K562 (cell line): Measurements from ENCODE around the gene FAM184B. TPM values are rescaled to one million over a fixed set of nuclear protein-coding genes. Genes with fewer than 3 reads are reported as not detected.

ENCODE experiments used
- ATAC-seq: fragments of 200-7000 bp; cut with Tn5 transposase; 3 replicates; pipeline ENCODE4 v1.9.1; 2020; ENCODE audit warnings: moderate library complexity
- BruUV-seq: library from RNA; stranded (reverse); fragments of 400-500 nt; replicated peaks from 2 replicates; lab custom pipeline; 2021; lab: Mats Ljungman, UMichigan
- CTCF ChIA-PET: fragments of 300-600 bp; formaldehyde crosslinking; extraction: SDS; loops from one replicate; lab custom pipeline; 2021; ENCODE audit warnings: low intra/inter-chr PET ratio; lab: Yijun Ruan, JAX
- POLR2A ChIA-PET: fragments of 300-600, 350-650 bp; sonication (Branson Sonifier 250); formaldehyde crosslinking; extraction: SDS; loops from one replicate; lab custom pipeline; 2021; ENCODE audit warnings: antibody characterized with exemption, inconsistent platforms; lab: Yijun Ruan, JAX
- DNase-seq, 4 experiments: peaks; one replicate each; pipeline versions ENCODE4 v3.0.0 to v3.0.0-alpha.2; 2011 to 2018; ENCODE audit warnings: low spot score in 3 of 4, mixed read lengths in 3 of 4; ENCODE audit errors: extremely low read depth in 1 of 4
- FAIRE-seq: peaks from 2 replicates; lab custom pipeline; 2011; peaks lifted over from hg19 to GRCh38; lab: Jason Lieb, UNC
- H2AFZ ChIP-seq: 2 replicates; pipeline ENCODE4 v1.6.0; 2011; ENCODE audit warnings: low read depth, low read length, control low read depth, inconsistent platforms
- H3K27ac ChIP-seq: fragments of 200-600 bp; 3 replicates; pipeline ENCODE4 v1.8.0; 2011; ENCODE audit warnings: low read depth, mild to moderate bottlenecking, control low read depth, inconsistent platforms, low read length, moderate library complexity, mixed read lengths; ENCODE audit errors: extremely low read depth
- H3K27me3 ChIP-seq, 2 experiments: fragments of 300-600 bp in 1 of 2; 2 replicates in 1 of 2; 3 replicates in 1 of 2; pipeline versions ENCODE4 v1.6.0 to v1.8.0; 2011; ENCODE audit warnings: inconsistent platforms in 2 of 2, low read length in 2 of 2, mild to moderate bottlenecking in 1 of 2, mixed read lengths in 1 of 2, moderate library complexity in 1 of 2; ENCODE audit not compliant: control insufficient read depth in 2 of 2, insufficient read depth in 2 of 2
- H3K36me3 ChIP-seq: fragments of 300-600 bp; 3 replicates; pipeline ENCODE4 v1.8.0; 2011; ENCODE audit warnings: mild to moderate bottlenecking, low read length, inconsistent platforms; ENCODE audit not compliant: control insufficient read depth, insufficient read depth
- H3K4me1 ChIP-seq, 2 experiments: fragments of 200-600 bp in 1 of 2; replicated peaks in 1 of 2; 2 replicates in 1 of 2; 3 replicates in 1 of 2; pipeline versions ENCODE4 v1.5.1 to v1.8.0; 2011; ENCODE audit warnings: inconsistent platforms in 2 of 2, low read length in 2 of 2, mild to moderate bottlenecking in 1 of 2, mixed read lengths in 1 of 2, moderate library complexity in 1 of 2; ENCODE audit not compliant: control insufficient read depth in 2 of 2, insufficient read depth in 2 of 2
- H3K4me2 ChIP-seq: 2 replicates; pipeline ENCODE4 v1.6.1; 2011; ENCODE audit warnings: low read length, control low read depth, inconsistent platforms, mixed read lengths; ENCODE audit not compliant: insufficient read depth
- H3K4me3 ChIP-seq: fragments of 200-600 bp; sonication (generic), shearing (Covaris generic); 2 replicates; pipeline ENCODE4 v1.5.1; 2016; ENCODE audit warnings: control low read depth, inconsistent platforms
- H3K79me2 ChIP-seq: fragments of 200-600 bp; 3 replicates; pipeline ENCODE4 v1.8.0; 2011; ENCODE audit warnings: low read length, inconsistent platforms; ENCODE audit not compliant: control insufficient read depth, insufficient read depth
- H3K9ac ChIP-seq, 2 experiments: 2 replicates each; pipeline versions ENCODE4 v1.6.0 to v1.6.1; 2011; ENCODE audit warnings: low read depth in 2 of 2, low read length in 2 of 2, control low read depth in 1 of 2, inconsistent platforms in 1 of 2, mild to moderate bottlenecking in 1 of 2, mixed read lengths in 1 of 2; ENCODE audit not compliant: insufficient read depth in 1 of 2
- H3K9me1 ChIP-seq: one replicate; pipeline ENCODE4 v1.6.0; 2011; ENCODE audit warnings: inconsistent platforms, mild to moderate bottlenecking, low read length, moderate library complexity; ENCODE audit not compliant: control insufficient read depth, insufficient read depth
- H3K9me3 ChIP-seq: replicated peaks from 2 replicates; pipeline ENCODE4 v1.5.1; 2011; ENCODE audit warnings: low read depth, low read length, inconsistent platforms; ENCODE audit not compliant: control insufficient read depth, insufficient read depth
- H4K20me1 ChIP-seq: replicated peaks from 2 replicates; pipeline ENCODE4 v1.6.1; 2011; ENCODE audit warnings: low read length, inconsistent platforms, mixed read lengths; ENCODE audit not compliant: control insufficient read depth, insufficient read depth
- EWSR1 ChIP-seq: fragments of 450-650 bp; IDR thresholded peaks from 2 replicates; pipeline ENCODE4 v1.6.1; 2018; ENCODE audit warnings: borderline replicate concordance, mild to moderate bottlenecking, low read depth, moderate library complexity; ENCODE audit not compliant: partially characterized antibody
- MECOM ChIP-seq: fragments of 250-450 bp; sonication (Bioruptor Pico); IDR thresholded peaks from 2 replicates; pipeline ENCODE4 v1.8.0; 2022; ENCODE audit warnings: inconsistent platforms
- NONO ChIP-seq, 2 experiments: fragments of 200-400 bp in 1 of 2; fragments of 450-650 bp in 1 of 2; formaldehyde crosslinking in 1 of 2; IDR thresholded peaks; 2 replicates each; pipeline ENCODE4 v1.6.1; 2017; ENCODE audit warnings: low read depth in 2 of 2, mild to moderate bottlenecking in 2 of 2, moderate library complexity in 2 of 2, low read length in 1 of 2
- RBFOX2 ChIP-seq: fragments of 200-400 bp; formaldehyde crosslinking; IDR thresholded peaks from 2 replicates; pipeline ENCODE4 v1.6.1; 2017; ENCODE audit warnings: low read depth, mild to moderate bottlenecking, low read length, moderate library complexity
- WHSC1 ChIP-seq: IDR thresholded peaks from one replicate; pipeline ENCODE4 v1.6.1; 2012; ENCODE audit warnings: low read length, control low read depth, inconsistent platforms
- XRCC5 ChIP-seq: fragments of 200-400 bp; formaldehyde crosslinking; IDR thresholded peaks from 2 replicates; pipeline ENCODE4 v1.6.1; 2017; ENCODE audit warnings: low read depth, mild to moderate bottlenecking, low read length
- ZNF175 ChIP-seq: fragments of 200-800 bp; sonication (Bioruptor generic); IDR thresholded peaks from 2 replicates; pipeline ENCODE4 v1.6.1; 2016; ENCODE audit warnings: low read depth, mild to moderate bottlenecking, missing genetic modification characterization, missing compliant biosample characterization
- ZNF507 ChIP-seq: conservative IDR thresholded peaks from 2 replicates; pipeline ENCODE4 v1.6.1; 2017; ENCODE audit warnings: missing genetic modification characterization, missing compliant biosample characterization
- ZNF668 ChIP-seq: fragments of 250-450 bp; sonication (Bioruptor Pico); IDR thresholded peaks from 2 replicates; pipeline ENCODE4 v1.8.0; 2022; ENCODE audit warnings: mild to moderate bottlenecking, inconsistent platforms
- WGBS: fragments of 100-300 bp; shearing (Covaris generic); methylation state at CpG from one replicate; pipeline ENCODE4 v1.1.6; 2016; ENCODE audit warnings: low coverage, mixed read lengths; ENCODE audit not compliant: insufficient coverage; ENCODE audit errors: missing lambda C conversion rate; 5-methylcytosine and 5-hydroxymethylcytosine counted together
- in situ Hi-C: fragments of 300-500 bp; cut with MboI; formaldehyde crosslinking; loops from 4 replicates; pipeline ENCODE4 v1.15.0; 2018; ENCODE audit warnings: inconsistent platforms, mixed read lengths
- intact Hi-C: fragments of 100-400 bp; cut with micrococcal nuclease; formaldehyde crosslinking; loops from 2 replicates; pipeline ENCODE4 v1.14.2; 2022
- polyA plus RNA-seq, 8 experiments: library from polyadenylated mRNA; depleted of rRNA in 4 of 8; stranded (reverse) in 5 of 8; unstranded in 3 of 8; fragments of >200 nt; fragmentation: Nextera tagmentation in 2 of 8; fragmentation: Illumina TruSeq in 1 of 8; extraction: Ambion mirVana in 2 of 8; extraction: Trizol in 1 of 8; gene quantifications; 2 replicates each; pipeline versions ENCODE4 v1.2.1 to v1.2.3, GENCODE V29; 2011 to 2014; ENCODE audit warnings: inconsistent platforms in 1 of 8, missing spikeins in 1 of 8
- total RNA-seq, 7 experiments: library from RNA; depleted of rRNA in 6 of 7; stranded (reverse); fragments of >200 nt in 6 of 7; fragmentation: Illumina TruSeq in 2 of 7; extraction: Trizol in 2 of 7; gene quantifications; 2 replicates each; pipeline versions ENCODE4 v1.2.1 to v1.2.3, GENCODE V29; 2011 to 2021; ENCODE audit warnings: low replicate concordance in 1 of 7
- TF ChIP-seq, protein P1 (sequence below): fragments of 200-800 bp; sonication (Bioruptor generic); IDR thresholded peaks from 2 replicates; pipeline ENCODE4 v1.6.1; 2016; ENCODE audit warnings: missing genetic modification characterization, missing compliant biosample characterization

FAM184B gene
- total and polyA plus RNA-seq, 9 of the 15 experiments (the other 6 are each of a cell fraction or from before 2014, with no cell fraction given) = not detected

DNA sequence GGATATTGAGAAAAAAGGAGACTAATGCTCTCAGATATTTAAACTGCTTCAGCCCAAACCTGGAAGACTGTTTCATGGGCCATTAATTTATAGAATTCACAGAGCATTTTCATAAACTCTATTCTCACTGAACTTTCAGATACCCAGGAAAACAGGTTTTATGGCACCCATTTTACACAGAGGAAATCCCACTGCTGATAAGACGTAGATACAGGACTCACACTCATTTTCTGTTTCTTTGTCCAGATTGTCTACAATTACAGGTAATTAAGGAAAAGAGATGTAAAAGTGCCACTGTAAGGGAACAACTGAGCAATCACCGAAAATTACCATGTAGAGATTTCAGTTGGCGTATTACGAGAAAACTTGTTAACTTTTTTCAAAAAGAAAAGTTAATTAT is 83.3 kb downstream of the FAM184B start:
- Histone ChIP-seq H3K36me3 (no peaks in the 10 kb centered on the region), H3K4me1 (no peaks in the 10 kb centered on the region), H3K27ac (no peak overlapping the region)
- BruUV-seq = no TSS peak
- WGBS = 7% methylated on average over 4 of the region's 4 CpGs
- CTCF ChIA-PET = interaction anchor here (0.5 kb wide), 1 partner anchor 122 kb away, joined by 3 read pairs; no protein-coding TSS in a partner anchor
- intact Hi-C loops = no loop called here
- in situ Hi-C loops = no loop called here
- TF ChIP-seq XRCC5 (no peak), MECOM (no peak), ZNF668 (CRISPR knock-in tag) (no peak), RBFOX2 (no peak), EWSR1 (no peak), WHSC1 (no peak), NONO (IDR thresholded peaks at IDR 0.05; ENCODE audit: low read depth in 2 of 2, low read length in 1 of 2) (no peak), ZNF175 (CRISPR knock-in tag) (no peak), ZNF507 (tag) (no peak)
- TF ChIP-seq, protein P1, sequence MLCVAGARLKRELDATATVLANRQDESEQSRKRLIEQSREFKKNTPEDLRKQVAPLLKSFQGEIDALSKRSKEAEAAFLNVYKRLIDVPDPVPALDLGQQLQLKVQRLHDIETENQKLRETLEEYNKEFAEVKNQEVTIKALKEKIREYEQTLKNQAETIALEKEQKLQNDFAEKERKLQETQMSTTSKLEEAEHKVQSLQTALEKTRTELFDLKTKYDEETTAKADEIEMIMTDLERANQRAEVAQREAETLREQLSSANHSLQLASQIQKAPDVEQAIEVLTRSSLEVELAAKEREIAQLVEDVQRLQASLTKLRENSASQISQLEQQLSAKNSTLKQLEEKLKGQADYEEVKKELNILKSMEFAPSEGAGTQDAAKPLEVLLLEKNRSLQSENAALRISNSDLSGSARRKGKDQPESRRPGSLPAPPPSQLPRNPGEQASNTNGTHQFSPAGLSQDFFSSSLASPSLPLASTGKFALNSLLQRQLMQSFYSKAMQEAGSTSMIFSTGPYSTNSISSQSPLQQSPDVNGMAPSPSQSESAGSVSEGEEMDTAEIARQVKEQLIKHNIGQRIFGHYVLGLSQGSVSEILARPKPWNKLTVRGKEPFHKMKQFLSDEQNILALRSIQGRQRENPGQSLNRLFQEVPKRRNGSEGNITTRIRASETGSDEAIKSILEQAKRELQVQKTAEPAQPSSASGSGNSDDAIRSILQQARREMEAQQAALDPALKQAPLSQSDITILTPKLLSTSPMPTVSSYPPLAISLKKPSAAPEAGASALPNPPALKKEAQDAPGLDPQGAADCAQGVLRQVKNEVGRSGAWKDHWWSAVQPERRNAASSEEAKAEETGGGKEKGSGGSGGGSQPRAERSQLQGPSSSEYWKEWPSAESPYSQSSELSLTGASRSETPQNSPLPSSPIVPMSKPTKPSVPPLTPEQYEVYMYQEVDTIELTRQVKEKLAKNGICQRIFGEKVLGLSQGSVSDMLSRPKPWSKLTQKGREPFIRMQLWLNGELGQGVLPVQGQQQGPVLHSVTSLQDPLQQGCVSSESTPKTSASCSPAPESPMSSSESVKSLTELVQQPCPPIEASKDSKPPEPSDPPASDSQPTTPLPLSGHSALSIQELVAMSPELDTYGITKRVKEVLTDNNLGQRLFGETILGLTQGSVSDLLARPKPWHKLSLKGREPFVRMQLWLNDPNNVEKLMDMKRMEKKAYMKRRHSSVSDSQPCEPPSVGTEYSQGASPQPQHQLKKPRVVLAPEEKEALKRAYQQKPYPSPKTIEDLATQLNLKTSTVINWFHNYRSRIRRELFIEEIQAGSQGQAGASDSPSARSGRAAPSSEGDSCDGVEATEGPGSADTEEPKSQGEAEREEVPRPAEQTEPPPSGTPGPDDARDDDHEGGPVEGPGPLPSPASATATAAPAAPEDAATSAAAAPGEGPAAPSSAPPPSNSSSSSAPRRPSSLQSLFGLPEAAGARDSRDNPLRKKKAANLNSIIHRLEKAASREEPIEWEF (CRISPR knock-in tag) = no peak
- TF ChIP-seq, all 486 proteins: peak for 0
- FAIRE-seq = no peak
- no peaks in the 10 kb centered on the region for H4K20me1 ChIP-seq
- H3K9ac ChIP-seq = no peak overlapping the region
- POLR2A ChIA-PET = no interaction called here
- no peak overlapping the region for H3K4me2 ChIP-seq
- DNase-seq = no peak
- no peak overlapping the region for H3K4me3 ChIP-seq
- no peak overlapping the region for H2AFZ ChIP-seq
- ATAC-seq = no peak
- no peaks in the 10 kb centered on the region for H3K9me3 ChIP-seq
- H3K9me1 ChIP-seq = no peaks in the 10 kb centered on the region
- H3K79me2 ChIP-seq = no peaks in the 10 kb centered on the region
- H3K27me3 ChIP-seq = peaks cover 5 to 12% of the 10 kb centered on the region in 2 experiments; a peak in 2 of 5 replicates
